SJSA1 (cell line): Measurements from ENCODE around the gene CENPF. TPM values are rescaled to one million over a fixed set of nuclear protein-coding genes. Genes with fewer than 3 reads are reported as not detected.

Source experiments
- DNase-seq, 2 experiments: peaks; one replicate each; pipeline ENCODE4 v3.0.0-alpha.2; 2015 to 2020; ENCODE audit warnings: low spot score in 2 of 2, low read depth in 1 of 2
- H3K27ac ChIP-seq: fragments of 250-450 bp; sonication (Bioruptor Pico); 2 replicates; pipeline ENCODE4 v1.5.1; 2020; ENCODE audit warnings: mild to moderate bottlenecking, moderate library complexity
- H3K27me3 ChIP-seq: fragments of 250-450 bp; sonication (Bioruptor Pico); replicated peaks from 2 replicates; pipeline ENCODE4 v1.5.1; 2020; ENCODE audit warnings: mild to moderate bottlenecking, moderate library complexity
- H3K36me3 ChIP-seq: fragments of 250-450 bp; sonication (Bioruptor Pico); 2 replicates; pipeline ENCODE4 v1.5.1; 2020; ENCODE audit warnings: mild to moderate bottlenecking
- H3K4me1 ChIP-seq: fragments of 250-450 bp; sonication (Bioruptor Pico); replicated peaks from 2 replicates; pipeline ENCODE4 v1.6.1; 2021; ENCODE audit warnings: mild to moderate bottlenecking
- H3K4me3 ChIP-seq: fragments of 250-450 bp; sonication (Bioruptor Pico); 2 replicates; pipeline ENCODE4 v1.5.1; 2020; ENCODE audit warnings: mild to moderate bottlenecking
- H3K9me3 ChIP-seq: fragments of 250-450 bp; sonication (Bioruptor Pico); replicated peaks from 2 replicates; pipeline ENCODE4 v1.5.1; 2020; ENCODE audit warnings: mild to moderate bottlenecking
- total RNA-seq: library from RNA; depleted of rRNA; stranded (reverse); fragments of >200 nt; shearing (Covaris generic); gene quantifications from 2 replicates; pipeline ENCODE4 v1.2.3, GENCODE V29; 2014

Gene CENPF
- total RNA-seq, 1 experiment from 2014 or later: 182 TPM

GRCh38 chr1:214615871-214616270 is 12.9 kb downstream of the CENPF start:
- peaks cover under 1% of the 10 kb centered on the region; the same call in 1 of the 2 replicates for H3K9me3 ChIP-seq

GRCh38 chr1:214617246-214617645 is 14.3 kb downstream of the CENPF start:
- peaks cover 84% of the 10 kb centered on the region for H3K36me3 ChIP-seq
- DNase-seq: no peak
- no peak overlapping the region for H3K4me3 ChIP-seq
- no peaks in the 10 kb centered on the region for H3K27me3 ChIP-seq
- peaks cover 32% of the 10 kb centered on the region for H3K4me1 ChIP-seq
- H3K9me3 ChIP-seq: no peaks in the 10 kb centered on the region
- no peak overlapping the region for H3K27ac ChIP-seq

More at GRCh38 chr1:214615871-214616270, 12.9 kb downstream of the CENPF start:
- no peak for DNase-seq
- Histone ChIP-seq H3K27ac (no peak overlapping the region), H3K27me3 (no peaks in the 10 kb centered on the region), H3K36me3 (peaks cover 77% of the 10 kb centered on the region), H3K4me1 (peaks cover 32% of the 10 kb centered on the region), H3K4me3 (no peak overlapping the region)

- Histone ChIP-seq H3K27ac (no peak overlapping the region), H3K36me3 (peaks cover 86% of the 10 kb centered on the region), H3K4me3 (no peak overlapping the region), H3K27me3 (no peaks in the 10 kb centered on the region), H3K4me1 (peaks cover 29% of the 10 kb centered on the region), H3K9me3 (no peaks in the 10 kb centered on the region)
- DNase-seq: no peak
These were observed 14.8 kb downstream of the CENPF start for GRCh38 chr1:214617843-214618242.

- Histone ChIP-seq H3K4me3 (no peak overlapping the region), H3K9me3 (no peaks in the 10 kb centered on the region), H3K27ac (no peak overlapping the region), H3K36me3 (peaks cover 91% of the 10 kb centered on the region), H3K4me1 (no peaks in the 10 kb centered on the region), H3K27me3 (no peaks in the 10 kb centered on the region)
- DNase-seq: no peak
These were observed 18.2 kb downstream of the CENPF start for GRCh38 chr1:214621236-214621635.

GRCh38 chr1:214623430-214623829 is 20.4 kb downstream of the CENPF start:
- Histone ChIP-seq H3K36me3 (peaks cover 91% of the 10 kb centered on the region), H3K27ac (no peak overlapping the region), H3K4me1 (no peaks in the 10 kb centered on the region), H3K4me3 (no peak overlapping the region), H3K27me3 (no peaks in the 10 kb centered on the region), H3K9me3 (no peaks in the 10 kb centered on the region)
- DNase-seq: no peak

- Histone ChIP-seq H3K9me3 (no peaks in the 10 kb centered on the region), H3K36me3 (peaks cover 95% of the 10 kb centered on the region), H3K27me3 (no peaks in the 10 kb centered on the region), H3K27ac (no peak overlapping the region), H3K4me3 (no peak overlapping the region), H3K4me1 (no peaks in the 10 kb centered on the region)
- DNase-seq: no peak
These were observed 29.1 kb downstream of the CENPF start for GRCh38 chr1:214632091-214632490.

- H3K36me3 ChIP-seq: peaks cover 100% of the 10 kb centered on the region
- no peaks in the 10 kb centered on the region for H3K9me3 ChIP-seq
- no peak for DNase-seq
- H3K27ac ChIP-seq: no peak overlapping the region
- no peak overlapping the region for H3K4me3 ChIP-seq
- H3K4me1 ChIP-seq: peaks cover 8% of the 10 kb centered on the region
- no peaks in the 10 kb centered on the region for H3K27me3 ChIP-seq
These were observed 30.7 kb downstream of the CENPF start for GRCh38 chr1:214633686-214634085.

- no peaks in the 10 kb centered on the region for H3K27me3 ChIP-seq
- no peak overlapping the region for H3K27ac ChIP-seq
- H3K36me3 ChIP-seq: peaks cover 100% of the 10 kb centered on the region
- H3K9me3 ChIP-seq: no peaks in the 10 kb centered on the region
- no peak for DNase-seq
- no peak overlapping the region for H3K4me3 ChIP-seq
- peaks cover 14% of the 10 kb centered on the region for H3K4me1 ChIP-seq
These were observed 31.3 kb downstream of the CENPF start for GRCh38 chr1:214634267-214634666.

- DNase-seq: no peak
- Histone ChIP-seq H3K27ac (no peak overlapping the region), H3K36me3 (peaks cover 98% of the 10 kb centered on the region), H3K4me3 (no peak overlapping the region), H3K4me1 (peaks cover 15% of the 10 kb centered on the region), H3K27me3 (no peaks in the 10 kb centered on the region), H3K9me3 (no peaks in the 10 kb centered on the region)
These were observed 32.1 kb downstream of the CENPF start for GRCh38 chr1:214635086-214635485.

- H3K4me1 ChIP-seq: peaks cover 15% of the 10 kb centered on the region
- H3K27me3 ChIP-seq: no peaks in the 10 kb centered on the region
- H3K9me3 ChIP-seq: no peaks in the 10 kb centered on the region
- DNase-seq: no peak
- peaks cover 98% of the 10 kb centered on the region for H3K36me3 ChIP-seq
- H3K27ac ChIP-seq: no peak overlapping the region
- no peak overlapping the region for H3K4me3 ChIP-seq
These were observed 32.5 kb downstream of the CENPF start for GRCh38 chr1:214635506-214635905.

- Histone ChIP-seq H3K36me3 (peaks cover 98% of the 10 kb centered on the region), H3K4me3 (no peak overlapping the region), H3K27me3 (no peaks in the 10 kb centered on the region)
These were observed 33.4 kb downstream of the CENPF start for GRCh38 chr1:214636436-214636835.

GRCh38 chr1:214637125-214637524 is 34.1 kb downstream of the CENPF start:
- Histone ChIP-seq H3K27me3 (no peaks in the 10 kb centered on the region), H3K9me3 (no peaks in the 10 kb centered on the region), H3K4me3 (no peak overlapping the region), H3K27ac (no peak overlapping the region), H3K4me1 (peaks cover 15% of the 10 kb centered on the region), H3K36me3 (peaks cover 98% of the 10 kb centered on the region)
- DNase-seq: no peak

More at GRCh38 chr1:214636436-214636835, 33.4 kb downstream of the CENPF start:
- no peaks in the 10 kb centered on the region for H3K9me3 ChIP-seq
- DNase-seq: no peak
- H3K27ac ChIP-seq: no peak overlapping the region
- H3K4me1 ChIP-seq: peaks cover 15% of the 10 kb centered on the region

- Histone ChIP-seq H3K9me3 (no peaks in the 10 kb centered on the region), H3K4me1 (peaks cover 15% of the 10 kb centered on the region), H3K27me3 (no peaks in the 10 kb centered on the region), H3K4me3 (no peak overlapping the region), H3K36me3 (peaks cover 98% of the 10 kb centered on the region), H3K27ac (no peak overlapping the region)
- peak in 1 of 2 experiments; percentile 41 for DNase-seq
These were observed 34.9 kb downstream of the CENPF start for GRCh38 chr1:214637722-214638458.

GRCh38 chr1:214638459-214638807 is 35.4 kb downstream of the CENPF start:
- peaks cover 15% of the 10 kb centered on the region for H3K4me1 ChIP-seq
- H3K4me3 ChIP-seq: no peak overlapping the region
- peaks cover 98% of the 10 kb centered on the region for H3K36me3 ChIP-seq
- H3K27me3 ChIP-seq: no peaks in the 10 kb centered on the region
- H3K9me3 ChIP-seq: no peaks in the 10 kb centered on the region
- no peak overlapping the region for H3K27ac ChIP-seq
- DNase-seq: no peak

GRCh38 chr1:214638997-214639396 is 36.0 kb downstream of the CENPF start:
- H3K4me1 ChIP-seq: peaks cover 15% of the 10 kb centered on the region
- H3K27me3 ChIP-seq: no peaks in the 10 kb centered on the region
- H3K9me3 ChIP-seq: no peaks in the 10 kb centered on the region
- H3K27ac ChIP-seq: no peak overlapping the region
- DNase-seq: no peak
- no peak overlapping the region for H3K4me3 ChIP-seq
- H3K36me3 ChIP-seq: peaks cover 98% of the 10 kb centered on the region
